CD14-positive monocyte (primary cell): ENCODE results near the gene WDR64. TPM values are rescaled to one million over a fixed set of nuclear protein-coding genes. Genes with fewer than 3 reads are reported as not detected.

Experiments used
- DNase-seq, 3 donors: peaks; one replicate each; pipeline ENCODE4 v3.0.0-alpha.2; 2011 to 2022
- H2AFZ ChIP-seq: 2 replicates; pipeline ENCODE4 v1.6.0; 2012; ENCODE audit warnings: mild to moderate bottlenecking, low read depth, low read length, inconsistent platforms; ENCODE audit not compliant: insufficient read depth, poor library complexity, severe bottlenecking
- H3K27ac ChIP-seq, 2 donors: 1 replicate in 1 of 2; 2 replicates in 1 of 2; pipeline ENCODE4 v1.5.1; 2012 to 2013; ENCODE audit warnings: low read length in 2 of 2, control low read depth in 1 of 2, inconsistent platforms in 1 of 2, low read depth in 1 of 2, mild to moderate bottlenecking in 1 of 2
- H3K27me3 ChIP-seq, 2 donors: one replicate each; pipeline versions ENCODE4 v1.6.0 to v1.6.1; 2011 to 2013; ENCODE audit warnings: low read length in 2 of 2; ENCODE audit not compliant: control insufficient read depth in 2 of 2, insufficient read depth in 2 of 2
- H3K36me3 ChIP-seq, 2 donors: replicated peaks in 1 of 2; 1 replicate in 1 of 2; 2 replicates in 1 of 2; pipeline versions ENCODE4 v1.5.1 to v1.6.1; 2012 to 2013; ENCODE audit warnings: low read length in 2 of 2, control low read depth in 1 of 2, inconsistent platforms in 1 of 2, mild to moderate bottlenecking in 1 of 2; ENCODE audit not compliant: insufficient read depth in 2 of 2, control insufficient read depth in 1 of 2
- H3K4me1 ChIP-seq, 2 donors: 1 replicate in 1 of 2; 2 replicates in 1 of 2; pipeline versions ENCODE4 v1.5.1 to v1.6.1; 2012 to 2013; ENCODE audit warnings: low read length in 2 of 2, control low read depth in 1 of 2, inconsistent platforms in 1 of 2, mild to moderate bottlenecking in 1 of 2, moderate library complexity in 1 of 2; ENCODE audit not compliant: insufficient read depth in 2 of 2, control insufficient read depth in 1 of 2
- H3K4me2 ChIP-seq: replicated peaks from 2 replicates; pipeline ENCODE3; 2012; ENCODE audit warnings: low read length, moderate library complexity, mild to moderate bottlenecking; ENCODE audit not compliant: poor library complexity, severe bottlenecking; ENCODE audit errors: extremely low read depth
- H3K4me3 ChIP-seq, 3 experiments: fragments of 200-600 bp in 1 of 3; sonication (generic) in 1 of 3; replicated peaks in 1 of 3; 1 replicate in 2 of 3; 2 replicates in 1 of 3; pipeline ENCODE4 v1.5.1; 2011 to 2013; ENCODE audit warnings: low read length in 3 of 3, mild to moderate bottlenecking in 3 of 3, control low read depth in 2 of 3, low read depth in 2 of 3, inconsistent platforms in 1 of 3, moderate library complexity in 1 of 3
- H3K79me2 ChIP-seq: 2 replicates; pipeline ENCODE4 v1.6.0; 2012; ENCODE audit warnings: mild to moderate bottlenecking, control low read depth, inconsistent platforms, low read length, moderate library complexity; ENCODE audit not compliant: insufficient read depth
- H3K9ac ChIP-seq: 2 replicates; pipeline ENCODE4 v1.6.0; 2017; ENCODE audit warnings: low read length, mild to moderate bottlenecking; ENCODE audit not compliant: insufficient read depth, poor library complexity, severe bottlenecking
- H3K9me3 ChIP-seq, 2 donors: replicated peaks in 1 of 2; 1 replicate in 1 of 2; 2 replicates in 1 of 2; pipeline versions ENCODE4 v1.5.1 to v1.6.1; 2012 to 2013; ENCODE audit warnings: low read length in 2 of 2, control low read depth in 1 of 2; ENCODE audit not compliant: control insufficient read depth in 1 of 2, insufficient read depth in 1 of 2
- H4K20me1 ChIP-seq: 2 replicates; pipeline ENCODE4 v1.6.0; 2012; ENCODE audit warnings: mild to moderate bottlenecking, low read length, control low read depth, moderate library complexity; ENCODE audit not compliant: insufficient read depth
- H3K27ac Mint-ChIP-seq, 7 donors: one replicate each; pipeline ENCODE4 v1.8.0; 2020; ENCODE audit warnings: mild to moderate bottlenecking in 7 of 7, mixed read lengths in 7 of 7, moderate library complexity in 6 of 7, inconsistent platforms in 2 of 7
- H3K27me3 Mint-ChIP-seq, 3 donors: one replicate each; pipeline ENCODE4 v1.8.0; 2021 to 2022; ENCODE audit warnings: low read depth in 3 of 3, mild to moderate bottlenecking in 3 of 3, mixed read lengths in 3 of 3, moderate library complexity in 3 of 3, inconsistent platforms in 1 of 3
- H3K36me3 Mint-ChIP-seq, 2 donors: one replicate each; pipeline ENCODE4 v1.8.0; 2020; ENCODE audit warnings: mixed read lengths in 2 of 2, inconsistent platforms in 1 of 2, mild to moderate bottlenecking in 1 of 2
- H3K4me1 Mint-ChIP-seq: one replicate; pipeline ENCODE4 v1.8.0; 2020; ENCODE audit warnings: mild to moderate bottlenecking, mixed read lengths
- H3K4me3 Mint-ChIP-seq, 2 donors: one replicate each; pipeline ENCODE4 v1.8.0; 2020; ENCODE audit warnings: mild to moderate bottlenecking in 2 of 2, mixed read lengths in 2 of 2, moderate library complexity in 1 of 2
- H3K9me3 Mint-ChIP-seq, 7 donors: one replicate each; pipeline ENCODE4 v1.8.0; 2020 to 2022; ENCODE audit warnings: mixed read lengths in 7 of 7, mild to moderate bottlenecking in 6 of 7, moderate library complexity in 6 of 7, inconsistent platforms in 2 of 7
- WGBS: methylation state at CpG from one replicate; pipeline ENCODE4 v1.1.5; 2013; ENCODE audit warnings: missing lambda C conversion rate; ENCODE audit not compliant: insufficient coverage; 5-methylcytosine and 5-hydroxymethylcytosine counted together
- intact Hi-C, 2 donors: fragments of 100-400 bp; cut with micrococcal nuclease; formaldehyde crosslinking; loops; one replicate each; pipeline versions ENCODE4 v1.15.0 to v1.15.1; 2023
- polyA plus RNA-seq, 3 donors: library from polyadenylated mRNA; depleted of rRNA in 1 of 3; unstranded in 2 of 3; stranded (reverse) in 1 of 3; fragments of 300-500 nt in 2 of 3; fragments of >200 nt in 1 of 3; fragmentation: Illumina TruSeq in 2 of 3; gene quantifications; 1 replicate in 2 of 3; 2 replicates in 1 of 3; pipeline ENCODE4 v1.2.3, GENCODE V29; 2012 to 2021
- TF ChIP-seq, protein P1 (sequence below): fragments of 200-600 bp; IDR thresholded peaks from one replicate; pipeline ENCODE4 v1.8.0; 2022; ENCODE audit warnings: antibody characterized with exemption, mild to moderate bottlenecking

The WDR64 gene
- polyA plus RNA-seq, 3 donors: not detected

DNA sequence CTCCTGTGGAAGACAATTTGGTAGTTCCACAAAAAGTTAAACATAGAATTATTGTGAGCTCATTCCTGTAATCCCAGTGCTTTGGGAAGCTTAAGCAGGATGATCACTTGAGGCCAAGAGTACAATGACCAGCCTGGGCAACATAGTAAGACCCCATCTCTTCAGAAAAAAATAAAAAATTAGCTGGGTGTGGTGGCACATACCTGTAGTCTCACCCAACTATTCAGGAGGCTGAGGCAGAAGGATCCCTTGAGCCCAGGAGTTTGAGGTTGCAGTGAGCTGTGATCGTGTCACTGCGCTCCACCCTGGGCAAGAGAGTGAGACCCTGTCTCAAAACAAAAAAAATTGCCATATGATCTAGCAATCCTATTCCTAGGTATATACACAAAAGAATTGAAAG is 7.8 kb upstream of the WDR64 start:
- H3K4me1 Mint-ChIP-seq: peaks cover 13% of the 10 kb centered on the region
- TF ChIP-seq, protein P1, sequence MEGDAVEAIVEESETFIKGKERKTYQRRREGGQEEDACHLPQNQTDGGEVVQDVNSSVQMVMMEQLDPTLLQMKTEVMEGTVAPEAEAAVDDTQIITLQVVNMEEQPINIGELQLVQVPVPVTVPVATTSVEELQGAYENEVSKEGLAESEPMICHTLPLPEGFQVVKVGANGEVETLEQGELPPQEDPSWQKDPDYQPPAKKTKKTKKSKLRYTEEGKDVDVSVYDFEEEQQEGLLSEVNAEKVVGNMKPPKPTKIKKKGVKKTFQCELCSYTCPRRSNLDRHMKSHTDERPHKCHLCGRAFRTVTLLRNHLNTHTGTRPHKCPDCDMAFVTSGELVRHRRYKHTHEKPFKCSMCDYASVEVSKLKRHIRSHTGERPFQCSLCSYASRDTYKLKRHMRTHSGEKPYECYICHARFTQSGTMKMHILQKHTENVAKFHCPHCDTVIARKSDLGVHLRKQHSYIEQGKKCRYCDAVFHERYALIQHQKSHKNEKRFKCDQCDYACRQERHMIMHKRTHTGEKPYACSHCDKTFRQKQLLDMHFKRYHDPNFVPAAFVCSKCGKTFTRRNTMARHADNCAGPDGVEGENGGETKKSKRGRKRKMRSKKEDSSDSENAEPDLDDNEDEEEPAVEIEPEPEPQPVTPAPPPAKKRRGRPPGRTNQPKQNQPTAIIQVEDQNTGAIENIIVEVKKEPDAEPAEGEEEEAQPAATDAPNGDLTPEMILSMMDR: no peak

DNA sequence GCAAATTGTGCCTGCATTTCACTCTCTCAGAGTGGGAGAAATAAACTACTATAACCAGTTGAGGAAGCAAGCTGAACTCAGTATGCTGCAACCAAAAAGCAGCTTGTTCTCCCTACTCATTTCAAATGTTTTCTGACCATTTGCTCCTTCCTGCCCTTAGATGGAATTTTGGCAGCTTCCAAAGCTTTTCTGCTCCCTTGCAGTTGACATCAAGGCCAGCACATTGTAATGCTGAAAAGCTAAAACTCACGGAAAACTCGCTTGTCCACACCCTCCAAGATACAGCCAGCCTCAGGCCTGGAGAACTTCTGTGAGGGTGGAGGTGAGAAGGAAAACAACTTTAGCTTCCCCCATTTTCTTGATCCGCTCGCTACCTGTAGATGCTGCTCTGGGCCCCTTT is 6.9 kb upstream of the WDR64 start:
- no peaks in the 10 kb centered on the region for H4K20me1 ChIP-seq
- H3K79me2 ChIP-seq: no peaks in the 10 kb centered on the region
- TF ChIP-seq, protein P1: no peak
- no peak overlapping the region for H3K9ac ChIP-seq
- no peaks in the 10 kb centered on the region for H3K36me3 Mint-ChIP-seq
- WGBS: no CpG with 5 or more reads among the region's 4 CpGs
- peaks cover 8% of the 10 kb centered on the region in 2 donors for H3K4me1 ChIP-seq
- H3K4me3 ChIP-seq: no peak overlapping the region
- peaks cover 12% of the 10 kb centered on the region for H3K4me1 Mint-ChIP-seq
- H3K4me3 Mint-ChIP-seq: no peak overlapping the region
- H3K27ac ChIP-seq: no peak overlapping the region
- H3K27ac Mint-ChIP-seq: no peak overlapping the region
- H3K4me2 ChIP-seq: no peak overlapping the region
- H3K9me3 Mint-ChIP-seq: peaks cover 0 to 9% (median 2%) of the 10 kb centered on the region in 7 donors
- H3K27me3 ChIP-seq: no peaks in the 10 kb centered on the region
- DNase-seq: no peak
- H2AFZ ChIP-seq: no peak overlapping the region
- H3K9me3 ChIP-seq: no peaks in the 10 kb centered on the region
- H3K27me3 Mint-ChIP-seq: peaks cover 3 to 9% (median 4%) of the 10 kb centered on the region in 3 donors
- intact Hi-C loops: loop anchor here in 1 of 2 donors (10.0 kb wide), 1 partner anchor 200 kb away; the partner anchor contains the start of gene EXO1
- H3K36me3 ChIP-seq: no peaks in the 10 kb centered on the region

More for the DNA sequence above, 7.8 kb upstream of the WDR64 start:
- no CpG with 5 or more reads among the region's 2 CpGs for WGBS
- H3K27me3 Mint-ChIP-seq: peaks cover 2 to 7% (median 3%) of the 10 kb centered on the region in 3 donors
- no peak overlapping the region for H3K4me3 Mint-ChIP-seq
- Histone ChIP-seq H3K27ac (no peak overlapping the region), H3K4me1 (peaks cover 8 to 10% of the 10 kb centered on the region in 2 donors), H3K4me3 (no peak overlapping the region), H3K9ac (no peak overlapping the region), H3K79me2 (peaks cover 8% of the 10 kb centered on the region), H3K27me3 (no peaks in the 10 kb centered on the region), H3K4me2 (no peak overlapping the region), H3K36me3 (no peaks in the 10 kb centered on the region), H2AFZ (no peak overlapping the region), H3K9me3 (no peaks in the 10 kb centered on the region), H4K20me1 (no peaks in the 10 kb centered on the region)
- H3K27ac Mint-ChIP-seq: no peak overlapping the region
- H3K36me3 Mint-ChIP-seq: no peaks in the 10 kb centered on the region
- H3K9me3 Mint-ChIP-seq: peaks cover 0 to 9% (median 2%) of the 10 kb centered on the region in 7 donors
- DNase-seq: no peak
- intact Hi-C loops: loop anchor here (5.0 to 10.0 kb wide), 2 partner anchors 112 to 201 kb away; partner anchors contain the start of genes EXO1 (in 1 of the 2) and KMO (in 1 of the 2)
